ENCODE measurements around the gene TTLL9.

DNA sequence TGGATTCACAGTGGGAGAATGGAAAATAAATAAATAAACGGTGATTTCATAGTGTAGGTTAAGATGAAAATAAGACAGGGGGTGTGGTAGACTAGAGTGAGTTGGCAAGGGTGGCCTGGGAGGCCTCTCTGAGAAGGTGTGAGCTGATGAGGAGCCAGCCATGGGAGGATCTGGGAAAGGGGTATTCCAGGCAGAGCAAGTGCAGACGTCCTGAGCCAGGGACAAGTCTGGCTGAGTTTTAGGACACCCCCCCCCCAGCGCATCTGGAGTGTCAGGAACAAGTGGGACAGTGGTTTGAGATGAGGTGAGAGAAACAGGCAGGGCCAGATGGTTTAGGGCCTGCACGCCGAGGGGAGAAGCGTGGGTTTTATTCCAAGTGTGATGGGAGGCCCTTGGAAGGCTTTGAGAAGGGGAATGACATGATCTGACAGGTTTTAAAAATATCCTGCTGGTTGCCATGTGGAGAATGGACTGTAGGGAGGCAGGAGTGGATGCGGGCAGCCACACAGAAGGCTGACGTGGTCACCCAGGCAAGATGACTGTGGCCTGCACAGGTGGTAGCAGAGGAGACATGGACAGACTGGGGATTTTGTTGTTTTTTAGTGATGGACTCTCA, 118.7 kb downstream of the TTLL9 start:
- TF ChIP-seq, protein P1, sequence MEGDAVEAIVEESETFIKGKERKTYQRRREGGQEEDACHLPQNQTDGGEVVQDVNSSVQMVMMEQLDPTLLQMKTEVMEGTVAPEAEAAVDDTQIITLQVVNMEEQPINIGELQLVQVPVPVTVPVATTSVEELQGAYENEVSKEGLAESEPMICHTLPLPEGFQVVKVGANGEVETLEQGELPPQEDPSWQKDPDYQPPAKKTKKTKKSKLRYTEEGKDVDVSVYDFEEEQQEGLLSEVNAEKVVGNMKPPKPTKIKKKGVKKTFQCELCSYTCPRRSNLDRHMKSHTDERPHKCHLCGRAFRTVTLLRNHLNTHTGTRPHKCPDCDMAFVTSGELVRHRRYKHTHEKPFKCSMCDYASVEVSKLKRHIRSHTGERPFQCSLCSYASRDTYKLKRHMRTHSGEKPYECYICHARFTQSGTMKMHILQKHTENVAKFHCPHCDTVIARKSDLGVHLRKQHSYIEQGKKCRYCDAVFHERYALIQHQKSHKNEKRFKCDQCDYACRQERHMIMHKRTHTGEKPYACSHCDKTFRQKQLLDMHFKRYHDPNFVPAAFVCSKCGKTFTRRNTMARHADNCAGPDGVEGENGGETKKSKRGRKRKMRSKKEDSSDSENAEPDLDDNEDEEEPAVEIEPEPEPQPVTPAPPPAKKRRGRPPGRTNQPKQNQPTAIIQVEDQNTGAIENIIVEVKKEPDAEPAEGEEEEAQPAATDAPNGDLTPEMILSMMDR (IDR thresholded peaks at IDR 0.05), result no peak
- TF ChIP-seq POLR2AphosphoS5 (IDR thresholded peaks at IDR 0.05) (no peak), POLR2A (IDR thresholded peaks at IDR 0.05) (no peak)

Data from prostate gland (tissue), 2 donors.